Suprapubic skin (tissue), 4 donors: ENCODE data around the gene ZNF573. TPM values are rescaled to one million over a fixed set of nuclear protein-coding genes. Genes with fewer than 3 reads are reported as not detected.
A peak's percentile ranks its signal among the peaks of the same experiment; 100 is the strongest.
"Not testable (repeated sequence)": the region's sequence is repeated elsewhere in the genome, so short reads cannot be mapped to it uniquely, and the experiment has no call there.

Experiments used
- DNase-seq, 2 donors: peaks; one replicate each; pipeline ENCODE4 v3.0.0-alpha.2; 2019; ENCODE audit warnings: low spot score in 2 of 2
- H3K27ac ChIP-seq: fragments of 200-600 bp; sonication (generic); one replicate; pipeline ENCODE4 v1.5.1; 2019
- H3K27me3 ChIP-seq: fragments of 200-600 bp; sonication (generic); one replicate; pipeline ENCODE4 v1.5.1; 2019
- H3K36me3 ChIP-seq: fragments of 200-600 bp; sonication (generic); one replicate; pipeline ENCODE4 v1.5.1; 2019
- H3K4me1 ChIP-seq: fragments of 200-600 bp; sonication (generic); one replicate; pipeline ENCODE4 v1.5.1; 2019
- H3K4me3 ChIP-seq: fragments of 200-600 bp; sonication (generic); one replicate; pipeline ENCODE4 v1.5.1; 2019; ENCODE audit warnings: mild to moderate bottlenecking
- H3K9me3 ChIP-seq: fragments of 200-600 bp; sonication (generic); one replicate; pipeline ENCODE4 v1.5.1; 2019
- EP300 ChIP-seq: sonication (generic); formaldehyde crosslinking; IDR thresholded peaks from one replicate; pipeline ENCODE4 v1.6.1; 2017; ENCODE audit warnings: antibody characterized with exemption
- POLR2A ChIP-seq, 2 donors: fragments of 450-650 bp; IDR thresholded peaks; one replicate each; pipeline ENCODE4 v1.6.1; 2017; ENCODE audit warnings: antibody characterized with exemption in 2 of 2, mild to moderate bottlenecking in 2 of 2, moderate library complexity in 2 of 2
- POLR2AphosphoS5 ChIP-seq, 3 donors: sonication (generic); formaldehyde crosslinking; IDR thresholded peaks; one replicate each; pipeline ENCODE4 v1.6.1; 2017; ENCODE audit warnings: antibody characterized with exemption in 3 of 3
- WGBS: methylation state at CpG from one replicate; pipeline ENCODE4 v1.1.5; 2018; 5-methylcytosine and 5-hydroxymethylcytosine counted together
- total RNA-seq, 4 donors: library from RNA; depleted of rRNA; stranded (reverse); fragments of >200 nt; gene quantifications; one replicate each; pipeline ENCODE4 v1.1.0, GENCODE V29; 2016
- TF ChIP-seq, protein P1 (sequence below), 2 donors: fragments of 200-600 bp in 1 of 2; fragments of 450-650 bp in 1 of 2; sonication (generic) in 1 of 2; IDR thresholded peaks; one replicate each; pipeline ENCODE4 v1.5.1; 2016 to 2019; ENCODE audit warnings: antibody characterized with exemption in 2 of 2, mild to moderate bottlenecking in 1 of 2, moderate library complexity in 1 of 2

The ZNF573 gene
- total RNA-seq, 4 donors from 2014 or later = 2.6 to 16.3 (median 9.3) TPM

DNA sequence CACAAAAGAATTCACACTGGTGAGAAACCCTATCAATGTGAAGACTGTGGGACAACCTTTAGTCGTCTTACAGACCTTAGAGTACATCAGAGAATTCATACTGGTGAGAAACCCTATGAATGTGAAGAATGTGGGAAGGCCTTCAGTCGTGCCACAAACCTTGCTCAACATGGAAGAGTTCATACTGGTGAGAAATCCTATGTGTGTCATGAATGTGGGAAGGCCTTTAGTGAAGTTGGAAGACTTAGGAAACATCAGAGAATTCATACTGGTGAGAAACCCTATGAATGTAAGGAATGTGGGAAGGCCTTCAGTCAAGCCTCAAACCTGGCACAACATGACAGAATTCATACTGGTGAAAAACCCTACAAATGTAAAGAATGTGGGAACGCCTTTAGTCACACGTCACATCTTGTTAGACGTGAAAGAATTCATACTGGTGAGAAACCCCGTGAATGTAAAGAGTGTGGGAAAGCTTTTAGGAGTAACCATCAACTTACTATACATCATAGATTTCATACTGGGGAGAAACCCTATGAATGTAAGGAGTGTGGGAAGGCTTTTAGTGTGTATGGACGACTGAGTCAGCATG lies 24.0 kb upstream of the ZNF573 start:
- no peaks in the 10 kb centered on the region for H3K4me1 ChIP-seq
- TF ChIP-seq, protein P1, sequence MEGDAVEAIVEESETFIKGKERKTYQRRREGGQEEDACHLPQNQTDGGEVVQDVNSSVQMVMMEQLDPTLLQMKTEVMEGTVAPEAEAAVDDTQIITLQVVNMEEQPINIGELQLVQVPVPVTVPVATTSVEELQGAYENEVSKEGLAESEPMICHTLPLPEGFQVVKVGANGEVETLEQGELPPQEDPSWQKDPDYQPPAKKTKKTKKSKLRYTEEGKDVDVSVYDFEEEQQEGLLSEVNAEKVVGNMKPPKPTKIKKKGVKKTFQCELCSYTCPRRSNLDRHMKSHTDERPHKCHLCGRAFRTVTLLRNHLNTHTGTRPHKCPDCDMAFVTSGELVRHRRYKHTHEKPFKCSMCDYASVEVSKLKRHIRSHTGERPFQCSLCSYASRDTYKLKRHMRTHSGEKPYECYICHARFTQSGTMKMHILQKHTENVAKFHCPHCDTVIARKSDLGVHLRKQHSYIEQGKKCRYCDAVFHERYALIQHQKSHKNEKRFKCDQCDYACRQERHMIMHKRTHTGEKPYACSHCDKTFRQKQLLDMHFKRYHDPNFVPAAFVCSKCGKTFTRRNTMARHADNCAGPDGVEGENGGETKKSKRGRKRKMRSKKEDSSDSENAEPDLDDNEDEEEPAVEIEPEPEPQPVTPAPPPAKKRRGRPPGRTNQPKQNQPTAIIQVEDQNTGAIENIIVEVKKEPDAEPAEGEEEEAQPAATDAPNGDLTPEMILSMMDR (IDR thresholded peaks at IDR 0.05) = no peak
- no peak for TF ChIP-seq POLR2AphosphoS5 (IDR thresholded peaks at IDR 0.05)
- no peak for TF ChIP-seq EP300
- no peak for TF ChIP-seq POLR2A (IDR thresholded peaks at IDR 0.05)
- no peaks in the 10 kb centered on the region for H3K27me3 ChIP-seq
- no peak overlapping the region for H3K4me3 ChIP-seq
- H3K27ac ChIP-seq = no peak overlapping the region
- H3K36me3 ChIP-seq = no peaks in the 10 kb centered on the region
- DNase-seq = no peak
- WGBS = 83% methylated on average over 7 of the region's 7 CpGs
- peaks cover 67% of the 10 kb centered on the region for H3K9me3 ChIP-seq

DNA sequence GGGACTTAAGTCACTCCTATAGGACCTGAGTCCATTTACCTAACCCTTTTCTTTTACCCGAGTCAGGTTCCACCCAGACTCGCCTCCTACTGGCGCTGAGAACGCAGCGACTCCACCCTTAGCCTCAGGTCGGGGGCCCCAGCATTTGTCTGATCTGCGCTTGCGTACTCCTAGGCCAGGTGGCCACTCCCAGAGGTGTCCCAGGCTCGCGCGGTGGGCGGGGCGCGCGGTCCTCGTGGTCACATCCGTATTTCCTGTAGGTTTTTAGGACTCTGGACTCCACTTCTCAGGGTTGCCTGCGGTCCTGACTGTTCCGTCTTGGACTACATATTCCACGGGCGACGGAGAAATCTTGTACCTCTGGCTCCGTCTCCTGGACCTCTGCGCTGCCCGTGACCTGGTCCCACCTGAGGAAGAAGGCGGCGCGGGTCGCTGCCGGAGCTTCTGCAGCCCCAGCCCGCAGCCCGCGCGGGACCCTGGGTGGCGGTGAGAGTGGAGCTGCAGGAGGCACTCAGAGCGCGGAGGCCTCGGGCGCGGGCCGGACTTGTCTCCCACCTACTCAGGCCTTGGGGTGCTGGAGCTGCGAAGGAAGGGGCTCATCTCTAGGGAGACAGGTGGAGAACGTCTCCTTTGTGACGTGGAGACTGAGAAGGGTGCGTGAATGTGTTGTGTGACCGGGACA lies 11.0 kb upstream of the ZNF573 start:
- DNase-seq = no peak
- TF ChIP-seq POLR2A (IDR thresholded peaks at IDR 0.05) (no peak), POLR2AphosphoS5 (IDR thresholded peaks at IDR 0.05) (no peak), EP300 (no peak)
- TF ChIP-seq, protein P1 (IDR thresholded peaks at IDR 0.05) = no peak
- Histone ChIP-seq H3K4me1 (no peaks in the 10 kb centered on the region), H3K27me3 (no peaks in the 10 kb centered on the region), H3K4me3 (no peak overlapping the region), H3K27ac (no peak overlapping the region), H3K36me3 (no peaks in the 10 kb centered on the region), H3K9me3 (peaks cover 42% of the 10 kb centered on the region)
- WGBS = 59% methylated on average over 33 of the region's 46 CpGs

DNA sequence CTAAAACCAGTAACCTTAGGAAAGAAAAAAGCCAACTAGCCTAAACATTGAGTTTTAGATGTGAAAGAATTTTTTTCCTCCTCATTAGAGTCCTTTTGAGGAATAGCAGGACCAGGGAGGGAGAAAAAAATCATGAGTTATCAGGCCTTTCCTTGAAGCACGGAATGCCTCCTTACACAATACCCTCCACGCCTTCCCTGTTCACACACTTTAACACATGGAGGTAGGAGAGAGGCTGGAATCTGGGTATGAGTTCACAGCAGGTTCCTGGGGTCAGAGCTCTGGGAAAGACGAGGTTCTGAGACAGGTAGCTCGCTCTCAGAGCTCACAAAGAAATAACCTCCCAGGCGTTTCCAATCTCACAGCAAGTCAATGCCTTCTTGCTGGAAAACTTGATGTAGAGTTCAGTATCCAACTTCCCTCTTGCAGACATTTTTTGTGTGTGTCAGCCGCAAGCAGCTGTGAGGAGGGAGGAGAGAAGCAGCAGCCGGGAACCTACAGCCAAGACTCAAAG lies 716 bp downstream of the ZNF573 start:
- TF ChIP-seq POLR2A (IDR thresholded peaks at IDR 0.05) (no peak), POLR2AphosphoS5 (IDR thresholded peaks at IDR 0.05) (no peak), EP300 (no peak)
- TF ChIP-seq, protein P1 (IDR thresholded peaks at IDR 0.05) = no peak
- peak overlapping the region; percentile 80 for H3K27ac ChIP-seq
- DNase-seq = no peak
- H3K9me3 ChIP-seq = peaks cover 4% of the 10 kb centered on the region
- no peaks in the 10 kb centered on the region for H3K36me3 ChIP-seq
- H3K27me3 ChIP-seq = no peaks in the 10 kb centered on the region
- peaks cover 18% of the 10 kb centered on the region for H3K4me1 ChIP-seq
- peak overlapping the region; percentile 67 for H3K4me3 ChIP-seq
- 6% methylated on average over 7 of the region's 7 CpGs for WGBS

DNA sequence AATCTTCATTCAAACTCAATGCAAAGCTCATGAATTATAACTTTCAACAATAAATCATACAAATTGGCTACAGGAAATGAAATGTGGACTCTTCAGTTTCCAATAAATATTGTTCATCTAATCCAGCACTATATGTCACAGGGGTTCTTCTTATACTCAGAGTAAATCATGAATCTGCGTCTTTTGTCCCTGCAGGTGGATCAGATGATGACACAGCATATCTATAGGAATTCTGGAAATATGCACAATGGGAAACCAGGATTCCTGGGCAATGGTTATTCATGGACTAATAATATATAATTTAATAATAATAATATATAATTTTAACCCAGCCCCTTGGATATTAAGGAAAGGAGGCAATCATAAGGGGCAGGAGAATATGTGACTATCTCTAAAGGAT lies 8.4 kb downstream of the ZNF573 start:
- Histone ChIP-seq H3K9me3 (no peaks in the 10 kb centered on the region), H3K4me3 (no peak overlapping the region), H3K27ac (no peak overlapping the region), H3K27me3 (no peaks in the 10 kb centered on the region), H3K36me3 (peaks cover 62% of the 10 kb centered on the region), H3K4me1 (no peaks in the 10 kb centered on the region)
- DNase-seq = no peak
- 100% methylated on average over 1 of the region's 1 CpG for WGBS
- TF ChIP-seq, protein P1 (IDR thresholded peaks at IDR 0.05) = no peak
- TF ChIP-seq EP300 (no peak), POLR2AphosphoS5 (IDR thresholded peaks at IDR 0.05) (no peak), POLR2A (IDR thresholded peaks at IDR 0.05) (no peak)

DNA sequence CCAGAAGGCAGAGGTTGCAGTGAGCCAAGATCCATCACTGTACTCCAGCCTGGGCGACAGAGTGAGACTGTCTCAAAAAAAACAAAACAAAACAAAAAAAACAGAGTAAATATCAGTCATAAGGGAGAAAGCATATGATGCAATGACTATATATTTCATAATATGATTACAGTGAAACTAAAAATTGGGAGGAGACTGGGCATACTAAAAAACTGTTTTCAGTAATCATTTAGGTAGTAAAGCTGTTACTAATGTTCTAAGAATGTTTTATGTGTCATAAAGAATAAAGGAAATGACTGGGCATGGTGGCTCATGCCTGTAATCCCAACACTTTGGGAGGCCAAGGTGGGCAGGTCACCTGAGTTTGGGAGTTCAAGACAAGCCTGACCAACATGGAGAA lies 15.9 kb downstream of the ZNF573 start:
- no peak overlapping the region for H3K27ac ChIP-seq
- WGBS = 90% methylated on average over 1 of the region's 1 CpG
- TF ChIP-seq POLR2A (IDR thresholded peaks at IDR 0.05) = no peak
- TF ChIP-seq, protein P1 (IDR thresholded peaks at IDR 0.05) = no peak
- no peak for TF ChIP-seq POLR2AphosphoS5 (IDR thresholded peaks at IDR 0.05)
- TF ChIP-seq EP300 = no peak

DNA sequence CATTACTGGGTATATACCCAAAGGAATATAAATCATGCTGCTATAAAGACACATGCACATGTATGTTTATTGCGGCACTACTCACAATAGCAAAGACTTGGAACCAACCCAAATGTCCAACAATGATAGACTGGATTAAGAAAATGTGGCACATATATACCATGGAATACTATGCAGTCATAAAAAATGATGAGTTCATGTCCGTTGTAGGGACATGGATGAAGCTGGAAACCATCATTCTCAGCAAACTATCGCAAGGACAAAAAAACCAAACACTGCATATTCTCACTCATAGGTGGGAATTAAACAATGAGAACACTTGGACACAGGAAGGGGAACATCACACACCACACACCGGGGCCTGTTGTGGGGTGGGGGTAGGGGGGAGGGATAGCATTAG lies 21.7 kb downstream of the ZNF573 start:
- H3K36me3 ChIP-seq = peaks cover 47% of the 10 kb centered on the region
- H3K27ac ChIP-seq, H3K27me3 ChIP-seq, H3K9me3 ChIP-seq, DNase-seq, H3K4me1 ChIP-seq, H3K4me3 ChIP-seq: not testable (repeated sequence)
- 95% methylated on average over 3 of the region's 4 CpGs for WGBS

More for the DNA sequence above, 15.9 kb downstream of the ZNF573 start:
- Histone ChIP-seq H3K9me3 (no peaks in the 10 kb centered on the region), H3K27me3 (no peaks in the 10 kb centered on the region), H3K4me1 (no peaks in the 10 kb centered on the region), H3K4me3 (no peak overlapping the region), H3K36me3 (peaks cover 66% of the 10 kb centered on the region)
- no peak for DNase-seq
